KG1 (cell line): Measurements from ENCODE around the gene C22orf15.

Source experiments
- DNase-seq: peaks from one replicate; lab custom pipeline; 2025; lab: John Stamatoyannopoulos, UW

Gene C22orf15

DNA sequence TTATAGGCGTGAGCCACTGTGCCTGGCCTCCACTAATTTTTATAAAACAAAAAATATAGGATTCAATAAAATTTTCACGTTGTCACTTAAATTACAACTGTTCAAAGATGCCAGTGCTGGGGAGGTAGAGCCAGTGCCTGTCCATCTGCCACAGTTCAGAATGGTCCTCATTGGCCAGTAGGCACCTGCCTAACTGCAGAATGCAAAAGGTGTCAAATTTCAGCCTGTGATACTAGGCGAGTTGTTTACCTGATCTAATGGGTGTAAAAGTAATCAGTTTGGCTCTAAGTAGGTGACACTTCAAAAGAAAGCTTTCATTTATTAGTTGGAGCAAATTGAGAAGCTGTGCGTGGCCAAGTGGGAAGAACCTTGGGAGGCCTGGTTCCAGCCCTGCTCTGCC is 26.3 kb downstream of the C22orf15 start:
- DNase-seq: no peak

DNA sequence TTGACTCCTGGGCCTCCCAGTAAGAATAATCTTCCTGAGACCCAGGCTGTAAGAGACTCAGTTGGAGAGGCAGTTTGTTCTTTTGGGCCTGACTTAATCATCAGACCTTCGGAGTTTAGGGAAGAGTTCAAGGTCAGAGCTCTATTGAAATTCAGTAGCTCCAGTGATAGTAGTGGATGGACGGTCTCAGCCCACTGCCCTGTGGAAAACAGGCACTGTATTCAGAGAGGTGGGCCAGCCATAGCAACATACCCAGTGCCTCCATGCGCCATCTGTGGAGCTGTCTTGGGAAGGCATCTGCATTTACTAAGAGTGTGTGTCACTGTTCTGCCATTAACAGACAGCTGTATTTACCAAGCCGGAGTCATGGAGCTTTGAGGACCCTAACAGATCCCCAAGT is 26.8 kb downstream of the C22orf15 start:
- DNase-seq: no peak

DNA sequence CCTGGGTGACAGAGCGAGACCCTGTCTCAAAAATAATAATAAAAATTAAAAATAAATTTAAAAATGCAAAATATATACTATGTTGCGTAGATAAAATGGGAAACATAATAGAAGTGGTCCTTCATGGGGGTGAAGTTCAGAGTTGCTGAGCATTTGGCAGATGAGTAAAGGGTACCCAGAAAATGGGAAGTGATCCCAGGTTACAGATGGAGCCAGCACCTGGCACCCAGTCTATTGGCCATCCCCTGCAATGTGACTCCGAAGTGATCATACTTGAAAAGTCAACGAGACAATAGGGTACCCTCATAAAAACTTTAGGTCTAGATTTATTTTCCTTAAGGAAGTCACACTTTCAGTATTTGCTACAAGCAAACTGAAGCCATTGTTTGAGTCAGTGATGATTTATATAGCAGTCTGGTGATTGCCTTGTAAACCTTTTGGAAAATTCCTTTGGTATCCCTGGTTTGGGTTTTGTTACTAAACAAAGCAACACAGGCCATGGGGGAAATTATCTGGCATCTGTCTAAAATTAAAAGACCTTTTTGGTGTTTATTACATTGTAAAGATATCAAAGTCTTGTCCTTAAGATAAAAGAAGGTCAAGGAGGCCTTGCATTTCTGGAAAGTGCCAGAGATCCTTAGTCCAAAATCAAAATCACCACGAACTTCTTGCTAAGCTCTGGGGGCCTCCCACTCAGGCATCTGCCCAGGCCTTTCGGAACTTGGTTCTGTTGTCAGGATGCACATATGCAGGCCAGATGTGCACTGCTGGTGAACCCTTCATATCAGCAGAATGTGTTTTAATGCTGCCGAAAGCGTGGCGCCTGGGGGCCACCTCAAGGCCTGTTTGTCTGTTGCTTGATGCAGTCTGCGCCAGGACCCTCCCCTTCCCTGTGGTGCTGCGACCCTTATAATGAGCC is 28.3 kb downstream of the C22orf15 start:
- no peak for DNase-seq

DNA sequence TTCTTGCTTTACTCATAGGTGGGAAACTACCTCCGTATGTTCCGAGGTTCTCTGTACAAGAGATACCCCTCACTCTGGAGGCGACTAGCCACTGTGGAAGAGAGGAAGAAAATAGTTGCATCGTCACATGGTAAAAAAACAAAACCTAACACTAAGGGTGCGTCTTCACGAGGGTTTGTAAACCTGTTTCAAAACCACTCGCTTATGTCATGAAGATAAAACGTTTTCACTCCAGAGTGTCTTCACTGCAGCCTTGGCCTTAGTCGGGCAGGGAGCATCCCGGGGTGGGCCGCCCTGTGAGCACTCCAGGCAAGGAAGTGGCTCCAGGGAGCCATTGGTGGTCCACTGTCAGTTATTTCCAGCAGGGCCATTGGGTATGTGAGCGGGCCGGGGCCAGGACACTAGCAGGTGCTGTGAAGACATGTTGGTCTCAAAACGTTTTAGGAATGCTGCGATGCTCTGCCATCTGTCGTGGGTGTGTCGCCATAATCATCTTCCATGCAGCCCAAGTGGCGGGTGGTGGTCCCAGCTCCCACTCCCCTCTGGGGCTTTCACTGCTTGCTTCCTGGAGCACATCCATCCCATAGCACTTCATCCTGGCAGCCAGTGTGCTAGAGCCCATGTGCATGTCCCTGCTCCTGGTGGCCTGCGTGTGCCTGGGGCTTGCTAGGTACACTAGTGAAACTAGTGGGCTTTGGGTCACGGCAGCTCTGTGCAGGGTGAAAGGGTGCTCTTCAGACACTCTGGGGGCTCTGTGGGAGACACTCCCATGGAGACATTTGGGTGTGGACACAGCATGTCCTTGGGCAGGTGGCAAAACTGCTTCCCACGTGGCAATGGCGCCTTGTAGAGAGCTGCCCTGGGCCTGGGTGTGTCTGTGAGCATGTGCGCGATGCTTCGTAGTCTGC is 29.2 kb downstream of the C22orf15 start:
- no peak for DNase-seq

- no peak for DNase-seq
These were observed 30.5 kb downstream of the C22orf15 start for GRCh38 chr22:23793326-23793725.

DNA sequence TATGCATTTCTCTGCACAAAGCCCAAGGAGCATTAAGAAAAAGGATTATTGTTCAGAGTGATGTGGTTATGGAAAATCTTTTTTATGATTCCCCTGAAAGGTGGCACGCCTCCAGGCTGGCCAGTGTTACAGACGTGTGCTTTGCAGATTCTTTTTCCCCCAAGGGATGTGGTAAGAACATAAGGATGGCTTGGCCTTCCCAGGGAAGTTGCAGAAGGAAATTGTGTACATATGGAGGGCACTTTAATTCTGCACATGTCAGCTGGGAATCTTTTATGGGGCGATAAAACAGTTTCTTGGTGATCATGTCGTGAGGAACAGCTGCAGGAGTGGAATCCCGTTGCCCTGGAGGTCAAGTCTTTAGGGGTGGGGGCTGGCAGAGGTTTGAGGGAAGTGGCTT is 33.7 kb downstream of the C22orf15 start:
- DNase-seq: no peak

DNA sequence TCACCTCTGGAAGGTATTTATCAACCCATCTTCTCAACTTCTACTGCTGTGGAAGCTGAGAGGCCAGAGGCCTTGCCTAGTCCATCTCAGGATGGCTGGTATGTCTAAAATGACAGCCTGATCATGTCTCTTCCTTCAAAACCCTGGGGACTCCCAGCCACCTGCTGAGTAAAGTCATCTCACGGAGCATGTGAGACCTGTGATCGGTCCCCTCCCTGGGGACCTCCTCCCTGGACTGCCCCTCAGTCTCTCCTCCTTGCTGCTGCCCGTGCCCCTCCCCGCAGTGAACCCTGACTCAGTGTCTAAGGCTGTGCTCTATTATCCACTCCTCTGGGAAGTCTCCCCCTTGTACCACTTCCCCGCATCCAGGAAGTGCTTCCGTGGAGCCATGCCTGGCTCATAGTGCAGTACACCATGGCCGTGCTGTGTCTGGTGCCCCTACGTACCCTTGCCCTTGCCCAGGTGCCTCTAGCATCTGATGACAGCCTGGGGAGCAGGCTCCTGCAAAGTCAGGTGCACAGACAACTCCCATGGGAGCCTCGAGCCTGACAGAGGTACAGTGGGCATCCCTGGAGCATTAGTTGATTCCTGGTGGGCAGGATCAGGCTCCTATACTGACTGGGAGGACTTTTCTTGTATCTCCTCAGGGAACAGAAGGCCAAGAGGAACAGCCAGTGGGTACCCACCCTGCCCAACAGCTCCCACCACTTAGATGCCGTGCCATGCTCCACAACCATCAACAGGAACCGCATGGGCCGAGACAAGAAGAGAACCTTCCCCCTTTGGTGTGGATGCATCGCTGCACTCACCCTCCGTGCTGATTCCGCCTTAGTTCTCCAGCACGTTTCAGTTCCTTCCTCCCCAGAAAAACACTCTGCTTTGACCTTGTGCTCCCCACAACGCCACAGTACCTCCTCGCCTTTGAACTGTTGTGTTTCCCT is 37.8 kb downstream of the C22orf15 start:
- no peak for DNase-seq

DNA sequence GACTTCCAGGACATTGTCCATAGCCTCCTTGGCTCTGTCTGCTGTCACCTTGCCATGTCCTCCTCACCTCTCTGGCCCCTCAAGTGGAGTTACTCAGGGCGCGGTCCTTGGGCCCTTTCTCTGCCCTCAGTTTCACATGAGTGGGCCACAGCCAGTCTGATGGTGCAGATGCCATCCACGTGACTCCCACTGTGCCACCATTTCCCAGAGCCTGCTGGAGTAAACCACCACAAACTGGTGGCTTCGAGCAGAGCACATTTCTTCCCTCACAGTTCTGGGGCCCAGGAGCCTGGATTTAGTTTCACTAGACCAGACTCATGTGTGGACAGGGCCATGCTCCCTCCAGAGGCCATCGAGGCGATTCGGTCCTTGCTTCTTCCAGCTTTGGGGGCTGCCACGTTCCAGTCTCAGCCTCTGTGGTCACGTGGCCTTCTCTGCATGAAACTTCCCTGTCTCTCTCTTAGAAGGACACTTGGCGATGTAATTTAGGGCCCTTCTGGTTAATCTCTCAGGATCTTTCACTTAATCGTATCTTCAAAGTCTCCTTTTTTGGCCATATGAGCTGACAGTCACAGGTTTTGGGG is 38.5 kb downstream of the C22orf15 start:
- no peak for DNase-seq

- DNase-seq: no peak
These were observed 39.1 kb downstream of the C22orf15 start for GRCh38 chr22:23801886-23802377.

GRCh38 chr22:23803001-23803819 is 40.4 kb downstream of the C22orf15 start:
- no peak for DNase-seq

DNA sequence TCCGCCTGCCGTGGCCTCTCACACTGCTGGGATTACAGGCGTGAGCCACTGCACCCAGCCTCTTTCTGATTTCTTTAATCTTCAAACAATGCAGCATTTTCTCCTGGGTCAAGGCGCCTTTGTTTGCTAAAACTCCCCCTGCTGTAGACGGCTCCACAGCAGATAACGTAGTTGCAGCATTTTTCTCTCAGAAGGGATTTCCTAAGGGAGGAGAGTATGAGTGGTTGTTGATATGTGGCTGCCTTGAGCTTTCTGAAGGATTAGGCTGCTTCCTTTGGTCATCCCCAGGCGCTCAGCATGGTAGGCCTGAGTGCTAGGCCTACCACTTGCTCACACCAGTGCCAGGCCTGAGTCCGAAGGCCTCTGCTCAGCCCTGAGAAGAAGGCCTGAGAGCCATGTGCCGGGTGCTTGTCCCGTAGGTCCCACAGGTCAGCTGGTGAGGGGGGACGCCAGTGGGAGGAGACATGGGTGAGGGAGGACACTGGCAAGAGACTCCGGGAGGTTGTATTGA is 42.0 kb downstream of the C22orf15 start:
- DNase-seq: no peak

- no peak for DNase-seq
These were observed 44.0 kb downstream of the C22orf15 start for GRCh38 chr22:23806837-23807236.

DNA sequence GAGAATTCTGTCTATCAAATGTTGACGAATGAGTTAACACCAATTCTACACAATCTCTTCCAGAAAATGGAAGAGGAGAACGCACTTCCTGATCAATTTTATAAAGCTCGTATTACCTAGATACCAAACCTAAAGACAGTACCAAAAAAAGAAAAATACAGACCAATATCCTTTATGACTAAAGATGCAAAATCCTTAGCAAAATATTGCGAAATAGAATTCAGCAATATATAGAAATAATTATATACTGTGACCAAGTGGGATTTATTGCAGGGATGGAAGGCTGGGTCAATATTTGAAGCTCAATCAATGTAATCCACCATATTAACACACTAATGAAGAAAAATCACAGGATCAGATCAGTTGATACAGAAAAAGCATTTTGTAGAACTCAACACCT is 49.6 kb downstream of the C22orf15 start:
- DNase-seq: no peak
